ENCODE measurements around the gene TMEM132C. TPM values are rescaled to one million over a fixed set of nuclear protein-coding genes. Genes with fewer than 3 reads are reported as not detected.

Gene TMEM132C
- total RNA-seq, 1 donor from 2014 or later = not detected

GRCh38 chr12:128612150-128612850, 345.3 kb downstream of the TMEM132C start:
- CTCF ChIA-PET = no interaction called here
- no peak overlapping the region for H3K27ac Mint-ChIP-seq
- TF ChIP-seq CTCF (IDR thresholded peaks at IDR 0.05) = no peak
- DNase-seq (no peak), ATAC-seq (ENCODE audit: low read depth) (no peak)
- intact Hi-C loops (cut with micrococcal nuclease) = no loop called here
- POLR2A ChIA-PET = no interaction called here
- H3K36me3 Mint-ChIP-seq (ENCODE audit: low read depth) = no peaks in the 10 kb centered on the region
- H3K4me3 Mint-ChIP-seq = no peak overlapping the region
- no peaks in the 10 kb centered on the region for H3K4me1 Mint-ChIP-seq
- peaks cover 2% of the 10 kb centered on the region for H3K27me3 Mint-ChIP-seq
- H3K9me3 Mint-ChIP-seq = no peaks in the 10 kb centered on the region

DNA sequence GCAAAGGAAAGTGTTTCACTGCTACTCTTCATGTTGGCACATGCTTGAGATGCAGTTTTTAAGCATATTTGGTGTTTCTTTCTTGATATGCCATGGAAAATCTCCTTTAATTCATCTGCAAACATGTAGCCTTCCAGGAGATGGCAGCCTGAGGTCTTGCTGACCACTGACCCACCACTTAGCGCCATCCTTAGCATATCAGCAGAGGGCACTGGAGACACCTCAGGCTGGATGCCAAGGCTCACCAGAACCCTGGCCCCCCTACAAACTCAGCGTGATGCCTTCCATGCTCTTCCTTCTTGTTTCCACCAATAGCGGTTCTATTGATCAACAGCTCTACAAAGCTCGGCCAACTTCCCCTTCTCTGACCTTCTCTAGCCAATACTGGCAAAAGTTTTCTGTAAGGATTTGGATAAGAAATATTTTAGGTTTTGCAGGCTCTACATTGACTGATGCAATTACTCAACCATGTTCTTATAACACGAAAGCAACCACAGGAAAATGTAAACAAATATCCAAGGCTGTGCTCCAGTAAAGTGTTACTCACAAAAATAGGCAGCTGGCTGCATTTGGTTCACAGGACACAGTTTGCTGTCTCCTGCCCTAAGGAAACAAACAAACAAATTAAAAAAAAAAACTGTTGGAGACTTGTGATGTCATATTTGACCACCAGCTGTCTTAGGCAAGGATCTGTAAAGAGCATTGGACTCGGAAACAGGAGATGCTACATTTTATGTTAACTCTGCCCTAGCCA, 347.0 kb downstream of the TMEM132C start:
- POLR2A ChIA-PET = no interaction called here
- Mint-ChIP-seq H3K27me3 (peaks cover 2% of the 10 kb centered on the region), H3K36me3 (ENCODE audit: low read depth) (no peaks in the 10 kb centered on the region), H3K27ac (no peak overlapping the region), H3K9me3 (no peaks in the 10 kb centered on the region), H3K4me3 (no peak overlapping the region), H3K4me1 (no peaks in the 10 kb centered on the region)
- no peak for DNase-seq
- intact Hi-C loops (cut with micrococcal nuclease) = no loop called here
- TF ChIP-seq CTCF (IDR thresholded peaks at IDR 0.05) = no peak
- no peak for ATAC-seq (ENCODE audit: low read depth)
- CTCF ChIA-PET = no interaction called here

DNA sequence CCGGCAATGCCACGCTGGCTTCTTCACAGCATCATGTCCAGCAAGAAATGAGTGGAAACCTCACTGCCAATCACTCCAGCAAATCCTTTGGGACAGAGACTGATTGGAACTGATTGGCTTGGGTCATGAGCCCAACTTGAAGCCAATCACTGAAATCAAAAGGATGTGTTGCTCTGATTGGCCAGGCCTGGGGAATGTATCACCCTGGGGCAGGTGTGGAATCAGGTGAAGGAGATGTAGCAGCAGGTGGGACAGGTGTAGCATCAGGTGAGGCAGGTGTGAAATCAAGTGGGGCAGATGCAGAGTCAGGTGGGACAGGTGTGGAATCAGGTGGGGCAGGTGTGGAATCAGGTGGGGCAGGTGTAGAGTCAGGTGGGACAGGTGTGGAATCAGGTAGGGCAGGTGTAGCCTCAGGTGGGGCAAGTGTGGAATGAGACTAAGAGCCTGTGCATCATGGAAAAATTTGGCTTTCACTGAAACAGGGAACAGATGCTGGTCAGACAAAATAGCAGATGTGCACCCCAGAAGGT, 350.4 kb downstream of the TMEM132C start:
- POLR2A ChIA-PET = no interaction called here
- TF ChIP-seq CTCF (IDR thresholded peaks at IDR 0.05) = no peak
- ATAC-seq (ENCODE audit: low read depth) = no peak

DNA sequence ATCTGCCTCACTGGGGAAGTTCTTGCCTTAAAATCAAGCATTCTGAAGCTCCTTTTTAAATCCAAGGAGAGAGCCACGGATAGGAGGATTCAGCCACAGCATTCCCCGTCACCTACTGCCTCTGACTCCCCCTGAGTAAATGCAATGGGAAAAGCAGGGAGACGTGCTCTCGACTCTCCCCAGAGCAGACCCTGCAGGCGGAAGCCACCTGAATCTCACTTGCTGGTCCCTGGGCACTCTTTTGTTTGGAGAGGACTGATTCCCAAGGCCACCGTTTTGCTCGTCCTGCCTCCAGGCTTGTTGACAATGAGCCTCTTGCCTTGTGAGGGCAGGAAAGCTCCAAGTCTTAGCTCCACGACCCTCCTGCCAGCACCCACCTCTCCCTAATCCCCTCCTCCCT, 352.3 kb downstream of the TMEM132C start:
- CTCF ChIA-PET = no interaction called here
- H3K27me3 Mint-ChIP-seq = no peaks in the 10 kb centered on the region
- DNase-seq = no peak
- H3K27ac Mint-ChIP-seq = no peak overlapping the region
- no peaks in the 10 kb centered on the region for H3K4me1 Mint-ChIP-seq
- H3K4me3 Mint-ChIP-seq = no peak overlapping the region
- no peak for TF ChIP-seq CTCF (IDR thresholded peaks at IDR 0.05)
- no peak for ATAC-seq (ENCODE audit: low read depth)
- POLR2A ChIA-PET = no interaction called here
- no peaks in the 10 kb centered on the region for H3K9me3 Mint-ChIP-seq
- intact Hi-C loops (cut with micrococcal nuclease) = no loop called here
- no peaks in the 10 kb centered on the region for H3K36me3 Mint-ChIP-seq (ENCODE audit: low read depth)

More for the DNA sequence above, 350.4 kb downstream of the TMEM132C start:
- CTCF ChIA-PET = no interaction called here
- H3K4me1 Mint-ChIP-seq = no peaks in the 10 kb centered on the region
- no peak overlapping the region for H3K27ac Mint-ChIP-seq
- H3K36me3 Mint-ChIP-seq (ENCODE audit: low read depth) = no peaks in the 10 kb centered on the region
- no peaks in the 10 kb centered on the region for H3K27me3 Mint-ChIP-seq
- H3K4me3 Mint-ChIP-seq = no peak overlapping the region
- no peaks in the 10 kb centered on the region for H3K9me3 Mint-ChIP-seq
- no peak for DNase-seq
- intact Hi-C loops (cut with micrococcal nuclease) = no loop called here

DNA sequence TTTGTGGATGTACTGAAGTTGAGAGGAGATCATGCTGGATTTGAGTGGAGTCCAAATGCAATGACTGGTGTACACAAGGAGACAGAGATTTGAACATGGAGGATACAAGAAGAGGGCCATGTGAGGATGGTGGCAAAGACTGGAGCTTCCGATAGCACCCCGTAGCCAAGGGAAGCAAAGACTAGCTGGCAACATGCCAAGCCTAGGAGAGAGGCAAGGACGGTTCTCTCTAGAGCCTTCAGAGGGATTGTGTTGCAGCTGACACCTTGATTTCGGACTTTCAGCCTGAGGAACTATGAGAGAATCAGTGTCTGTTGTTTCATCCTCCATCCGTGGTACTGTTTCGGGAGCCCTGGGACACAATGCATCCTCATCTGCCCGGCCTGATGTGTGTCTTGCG, 354.3 kb downstream of the TMEM132C start:
- ATAC-seq (ENCODE audit: low read depth) (no peak), DNase-seq (no peak)
- no peaks in the 10 kb centered on the region for H3K36me3 Mint-ChIP-seq (ENCODE audit: low read depth)
- ChIA-PET POLR2A (no interaction called here), CTCF (no interaction called here)
- no peak for TF ChIP-seq CTCF (IDR thresholded peaks at IDR 0.05)
- no peak overlapping the region for H3K4me3 Mint-ChIP-seq
- no peaks in the 10 kb centered on the region for H3K27me3 Mint-ChIP-seq
- no peaks in the 10 kb centered on the region for H3K4me1 Mint-ChIP-seq
- H3K9me3 Mint-ChIP-seq = peaks cover 5% of the 10 kb centered on the region
- H3K27ac Mint-ChIP-seq = no peak overlapping the region
- intact Hi-C loops (cut with micrococcal nuclease) = no loop called here

Measured in activated B cell treated with CpG ODN at 0.5 μM for 24 hours (primary cell).